B cell (primary cell): ENCODE data around the gene ZNF471.

Experiments used
- CTCF ChIP-seq: fragments of 200-600 bp; IDR thresholded peaks from one replicate; pipeline ENCODE4 v1.8.0; 2022; ENCODE audit warnings: antibody characterized with exemption, mild to moderate bottlenecking
- EZH2 ChIP-seq: IDR thresholded peaks from 2 replicates; pipeline ENCODE4 v1.6.1; 2012; ENCODE audit warnings: borderline replicate concordance, low read depth, mild to moderate bottlenecking, moderate library complexity, low read length; ENCODE audit not compliant: insufficient read depth, poor library complexity, severe bottlenecking

- TF ChIP-seq CTCF (no peak), EZH2 (no peak)
These were observed 3.1 kb upstream of the ZNF471 start for GRCh38 chr19:56504581-56504980.
